Body of pancreas (tissue), 4 donors: Measurements from ENCODE around the gene TBC1D7.

Source experiments
- CTCF ChIP-seq, 7 experiments: fragments of 450-650 bp in 4 of 7; fragments of 200-600 bp in 3 of 7; sonication (generic) in 3 of 7; IDR thresholded peaks; one replicate each; pipeline ENCODE4 v1.5.1; 2016 to 2019; ENCODE audit warnings: antibody characterized with exemption in 7 of 7
- POLR2A ChIP-seq, 3 donors: fragments of 450-650 bp; IDR thresholded peaks; one replicate each; pipeline ENCODE4 v1.6.1; 2016; ENCODE audit warnings: antibody characterized with exemption in 3 of 3, mild to moderate bottlenecking in 2 of 3

GRCh38 chr6:13274707-13275434 lies 53.5 kb downstream of the TBC1D7 start:
- TF ChIP-seq POLR2A (IDR thresholded peaks at IDR 0.05) (no peak), CTCF (IDR thresholded peaks at IDR 0.05) (no peak)
